ENCODE data around the gene RASGRF1.
"Not testable (repeated sequence)": the region's sequence is repeated elsewhere in the genome, so short reads cannot be mapped to it uniquely, and the experiment has no call there.

Gene RASGRF1

GRCh38 chr15:79003896-79004295 lies 86.7 kb downstream of the RASGRF1 start:
- DNase-seq = no peak

- DNase-seq = peak; percentile 20
Observed at GRCh38 chr15:79003301-79003700, 87.3 kb downstream of the RASGRF1 start.

GRCh38 chr15:79002581-79002980 lies 88.0 kb downstream of the RASGRF1 start:
- peak; percentile 9 for DNase-seq

GRCh38 chr15:78999636-79000035 lies 90.9 kb downstream of the RASGRF1 start:
- DNase-seq = no peak

GRCh38 chr15:78998526-78998925 lies 92.1 kb downstream of the RASGRF1 start:
- DNase-seq = no peak

- DNase-seq = no peak
Observed at GRCh38 chr15:78997981-78998499, 92.5 kb downstream of the RASGRF1 start.

- no peak for DNase-seq
Observed at GRCh38 chr15:78996894-78997275, 93.7 kb downstream of the RASGRF1 start.

GRCh38 chr15:78995921-78996893 lies 94.4 kb downstream of the RASGRF1 start:
- no peak for DNase-seq

- not testable (repeated sequence) for DNase-seq
Observed at GRCh38 chr15:78995161-78995560, 95.4 kb downstream of the RASGRF1 start.

GRCh38 chr15:78993931-78994530 lies 96.5 kb downstream of the RASGRF1 start:
- DNase-seq = no peak

GRCh38 chr15:78993257-78993930 lies 97.2 kb downstream of the RASGRF1 start:
- DNase-seq = no peak

GRCh38 chr15:78992416-78993256 lies 97.9 kb downstream of the RASGRF1 start:
- peak; percentile 9 for DNase-seq

- no peak for DNase-seq
Observed at GRCh38 chr15:78991879-78992278, 98.7 kb downstream of the RASGRF1 start.

GRCh38 chr15:78991476-78991875 lies 99.1 kb downstream of the RASGRF1 start:
- DNase-seq = peak; percentile 36

- DNase-seq = no peak
Observed at GRCh38 chr15:78990278-78990677, 100.3 kb downstream of the RASGRF1 start.

GRCh38 chr15:78989701-78990240 lies 100.8 kb downstream of the RASGRF1 start:
- peak; percentile 52 for DNase-seq

GRCh38 chr15:78988361-78988911 lies 102.1 kb downstream of the RASGRF1 start:
- peak; percentile 98 for DNase-seq

GRCh38 chr15:78987556-78988360 lies 102.8 kb downstream of the RASGRF1 start:
- DNase-seq = no peak

- peak; percentile 20 for DNase-seq
Observed at GRCh38 chr15:78985859-78986475, 104.6 kb downstream of the RASGRF1 start.

- DNase-seq = no peak
Observed at GRCh38 chr15:78984041-78984440, 106.5 kb downstream of the RASGRF1 start.

All from fibroblast of upper back skin (primary cell).